NCI-H2196 treated with DMSO at 0.1 percent for 48 hours (cell line): ENCODE data around the gene KIAA0319L.

Experiments used
- DNase-seq: peaks from one replicate; lab custom pipeline; 2025; ENCODE audit not compliant: unreplicated experiment; lab: John Stamatoyannopoulos, UW

KIAA0319L gene

DNA sequence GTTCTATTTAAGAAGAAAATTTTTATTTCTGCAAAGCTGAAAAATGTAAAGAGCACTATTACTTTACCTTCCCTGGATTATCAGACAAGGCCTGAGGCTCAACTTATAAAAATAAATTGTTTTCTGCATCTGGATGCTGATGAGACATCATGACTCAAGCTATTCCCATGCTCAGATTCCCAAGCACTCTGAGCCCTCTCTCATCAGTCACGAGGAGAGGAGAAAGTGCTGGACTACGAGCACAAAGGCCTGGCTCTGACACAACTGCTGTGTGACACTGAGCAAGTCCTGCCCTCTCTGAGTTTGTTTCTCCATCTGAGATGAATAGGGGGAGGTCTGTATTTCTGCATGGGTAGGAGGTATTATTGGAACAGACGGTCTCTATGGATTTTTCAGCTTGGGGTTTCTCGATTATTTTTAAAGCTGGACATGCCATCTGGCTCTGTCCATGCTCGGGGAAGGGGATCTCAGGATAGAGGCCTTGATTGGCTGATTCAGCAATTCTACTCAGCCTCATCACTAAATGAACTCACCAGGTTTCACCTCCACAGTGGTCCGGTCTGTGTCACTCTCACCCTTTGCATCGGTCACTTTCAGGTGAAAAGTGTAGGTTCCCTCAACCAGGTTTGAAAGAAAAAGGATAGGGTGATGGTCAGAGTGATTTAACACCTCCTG, 107.7 kb downstream of the KIAA0319L start:
- no peak for DNase-seq

DNA sequence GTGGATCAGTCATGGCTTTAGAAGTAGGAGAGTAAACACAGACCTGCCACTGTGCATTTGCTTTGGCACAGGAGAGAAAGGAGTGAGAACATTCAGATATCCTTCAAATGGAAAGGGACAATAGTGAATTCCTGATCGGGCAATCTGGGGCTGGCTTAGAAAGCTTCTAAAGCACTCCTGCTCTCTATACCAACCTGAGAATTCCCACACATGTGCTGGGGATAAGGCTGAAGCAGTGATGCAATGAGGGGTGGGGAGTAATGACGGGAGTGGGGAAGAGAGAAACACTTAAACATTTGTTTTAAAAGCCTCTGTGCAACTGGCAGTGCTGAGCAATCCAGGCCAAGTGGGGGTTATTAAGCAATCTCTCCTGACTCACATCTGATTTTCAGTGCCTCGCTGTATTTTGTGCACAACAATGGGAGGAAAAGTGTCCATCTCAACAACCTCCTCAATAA, 108.8 kb downstream of the KIAA0319L start:
- DNase-seq: no peak

DNA sequence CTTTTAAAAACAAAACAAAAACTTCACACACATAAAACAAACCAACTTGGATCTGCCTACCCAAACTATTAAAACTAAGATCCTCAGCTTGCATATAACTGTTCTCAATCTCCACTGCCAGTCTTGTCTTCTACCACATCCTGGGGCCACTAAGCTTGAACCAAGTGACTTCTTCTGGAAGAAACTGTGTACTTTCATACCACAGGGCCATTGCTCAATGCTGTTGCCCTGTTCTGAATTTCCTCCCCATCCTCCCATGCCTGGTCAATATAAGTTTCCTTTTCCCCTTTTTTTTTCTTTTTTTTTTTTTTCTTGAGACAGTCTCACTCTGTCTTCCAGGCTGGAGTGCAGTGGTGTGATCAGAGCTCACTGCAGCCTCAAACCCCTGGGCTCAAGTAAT, 109.9 kb downstream of the KIAA0319L start:
- no peak for DNase-seq

DNA sequence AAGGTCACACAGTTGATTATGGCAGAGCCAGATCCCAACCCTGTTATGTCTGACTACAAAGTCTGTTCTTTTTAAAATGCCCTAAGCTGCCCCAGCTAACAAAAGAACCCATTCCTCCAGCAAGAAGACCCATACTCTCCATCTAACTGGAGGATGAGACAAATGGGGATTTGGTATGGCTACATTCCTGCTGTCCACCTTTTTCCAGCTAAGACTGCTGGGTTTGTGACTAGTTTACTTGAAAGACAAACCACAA, 112.8 kb downstream of the KIAA0319L start:
- no peak for DNase-seq

DNA sequence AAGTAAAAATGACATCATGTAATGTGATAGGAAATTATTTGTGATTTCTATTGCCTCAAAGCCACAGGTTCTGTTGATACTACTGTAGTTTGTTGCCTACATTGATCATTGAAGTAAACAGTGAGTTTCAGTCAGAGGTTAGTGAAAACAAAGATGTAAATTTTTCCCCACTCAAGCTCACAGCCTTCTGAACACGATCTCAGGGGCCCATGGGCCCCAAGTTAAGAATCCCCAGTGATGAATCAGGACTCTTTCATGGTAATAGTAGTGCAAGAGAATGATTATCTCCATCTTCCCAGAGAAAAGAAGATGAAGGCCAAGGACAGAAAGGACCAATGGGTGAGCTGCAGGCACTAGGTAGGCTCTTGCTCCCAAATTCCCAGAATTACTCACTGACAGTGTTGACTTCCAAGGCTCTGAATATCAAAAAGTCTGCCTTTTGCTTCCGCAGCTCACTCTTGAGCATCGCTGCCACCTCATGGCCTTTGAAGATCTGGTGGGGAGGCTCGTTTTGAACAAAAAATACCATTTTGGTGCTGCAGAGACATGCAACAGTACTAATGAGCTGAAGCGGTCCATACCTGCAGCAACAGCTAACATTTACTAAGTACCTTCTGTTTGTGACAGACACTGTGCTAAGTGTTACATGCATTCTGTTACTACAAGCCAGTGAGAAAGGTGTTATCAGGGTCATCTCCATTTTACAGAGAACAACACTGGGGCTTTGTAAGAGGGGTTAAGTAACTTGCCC, 113.3 kb downstream of the KIAA0319L start:
- no peak for DNase-seq

DNA sequence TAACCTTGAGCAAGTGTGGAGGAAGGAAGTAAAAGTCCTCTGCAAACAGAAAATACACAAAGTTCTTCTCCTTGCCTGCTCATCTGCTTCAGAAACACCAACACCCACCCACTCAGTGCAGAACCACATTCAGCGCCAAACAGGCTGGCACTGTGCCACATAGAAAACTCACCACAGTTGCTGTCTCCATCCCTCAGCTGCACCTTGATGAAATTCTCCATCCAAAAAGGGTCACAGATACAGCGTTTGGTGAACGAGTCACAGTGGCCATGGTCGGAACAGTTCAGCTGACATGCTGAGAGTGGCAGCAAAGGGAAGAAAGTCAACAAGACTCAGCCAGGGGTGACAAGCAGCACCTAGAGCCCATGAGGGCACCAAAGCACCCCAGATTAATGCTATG, 114.5 kb downstream of the KIAA0319L start:
- DNase-seq: no peak

DNA sequence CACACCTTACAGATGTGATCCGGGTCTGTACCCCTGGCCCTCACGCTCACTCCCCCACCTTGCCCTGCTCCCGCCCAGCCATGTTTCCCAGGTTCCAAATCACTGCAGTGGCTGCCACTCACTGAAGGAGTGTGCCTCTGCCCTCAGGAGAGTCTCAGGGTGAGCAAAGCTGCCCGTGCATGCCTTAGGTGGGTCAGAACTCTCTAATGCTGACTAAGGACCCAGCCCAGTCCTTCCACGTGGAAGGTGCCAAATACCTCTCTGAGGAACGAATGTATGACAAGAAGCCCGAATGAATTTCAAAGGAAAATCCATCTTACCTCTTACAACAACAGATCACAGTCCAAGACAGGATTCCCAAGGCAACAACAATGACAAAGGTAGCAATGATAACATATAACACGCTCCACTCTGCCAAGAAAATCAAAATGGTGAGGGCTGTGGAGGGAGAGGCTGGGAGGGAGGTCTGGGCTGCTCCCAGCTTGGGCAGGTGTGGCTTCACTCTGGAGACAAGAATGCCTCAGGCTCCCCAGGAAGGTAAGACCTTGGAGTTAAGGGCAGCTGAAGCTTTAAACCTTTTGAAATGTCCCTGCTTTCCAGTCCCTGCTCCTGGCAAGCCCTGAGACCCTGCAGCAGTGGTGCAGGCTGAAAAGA, 115.2 kb downstream of the KIAA0319L start:
- no peak for DNase-seq

DNA sequence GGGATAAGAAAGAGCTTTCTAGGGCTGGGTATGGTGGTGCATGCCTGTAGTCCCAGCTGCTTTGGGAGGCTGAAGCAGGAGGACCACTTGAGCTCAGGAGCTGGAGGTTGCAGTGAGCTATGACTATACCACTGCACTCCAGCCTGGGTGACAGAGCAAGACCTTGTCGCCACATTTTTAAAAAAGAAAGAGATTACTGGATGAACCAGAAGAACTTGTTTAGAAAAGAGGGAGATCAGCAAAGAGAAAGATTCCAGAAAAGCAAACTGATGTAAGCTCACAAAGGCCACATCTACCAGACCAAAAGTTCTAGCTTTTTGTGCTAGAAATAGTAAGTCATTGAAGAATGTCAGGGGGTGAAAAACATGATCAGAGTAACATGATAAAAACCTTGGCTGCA, 117.6 kb downstream of the KIAA0319L start:
- no peak for DNase-seq

DNA sequence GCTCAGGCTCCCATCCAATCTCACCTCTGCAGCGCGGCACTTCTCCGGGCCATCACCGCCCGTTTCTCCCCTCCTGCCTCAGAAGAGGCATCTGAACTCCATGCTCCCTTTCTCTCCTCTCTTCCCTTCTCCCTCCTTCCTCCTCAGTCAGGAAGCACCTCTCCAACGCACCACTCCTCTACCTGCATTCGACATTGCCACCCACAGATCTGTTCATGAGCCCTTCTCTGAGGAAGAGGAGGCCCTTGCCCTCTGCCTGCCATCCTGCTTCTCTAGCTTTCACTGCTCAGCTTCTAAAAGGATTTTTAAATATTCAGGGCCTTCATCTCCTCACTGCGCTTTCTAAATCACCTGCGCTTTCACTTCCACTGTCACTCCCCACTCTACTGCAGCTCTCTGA, 120.0 kb downstream of the KIAA0319L start:
- DNase-seq: no peak

DNA sequence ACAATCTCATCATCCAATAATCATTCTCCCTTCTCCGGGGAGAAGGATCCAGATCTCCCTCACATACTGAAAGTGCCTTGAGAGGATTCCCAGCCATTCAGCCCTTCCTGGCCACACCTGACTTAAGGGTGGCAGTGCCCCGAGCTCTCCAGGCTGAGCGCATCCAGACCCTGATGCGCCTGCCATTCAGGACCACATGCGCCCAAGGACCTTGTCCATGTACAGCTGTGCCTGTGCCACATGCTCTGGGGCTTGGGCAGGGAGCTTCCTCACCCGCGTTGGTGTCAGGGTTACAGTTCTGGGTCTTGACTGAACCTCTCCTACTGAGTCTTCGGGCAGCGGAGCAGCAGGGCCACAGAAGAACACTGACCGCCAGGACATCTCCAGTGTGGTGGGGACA, 121.1 kb downstream of the KIAA0319L start:
- no peak for DNase-seq

DNA sequence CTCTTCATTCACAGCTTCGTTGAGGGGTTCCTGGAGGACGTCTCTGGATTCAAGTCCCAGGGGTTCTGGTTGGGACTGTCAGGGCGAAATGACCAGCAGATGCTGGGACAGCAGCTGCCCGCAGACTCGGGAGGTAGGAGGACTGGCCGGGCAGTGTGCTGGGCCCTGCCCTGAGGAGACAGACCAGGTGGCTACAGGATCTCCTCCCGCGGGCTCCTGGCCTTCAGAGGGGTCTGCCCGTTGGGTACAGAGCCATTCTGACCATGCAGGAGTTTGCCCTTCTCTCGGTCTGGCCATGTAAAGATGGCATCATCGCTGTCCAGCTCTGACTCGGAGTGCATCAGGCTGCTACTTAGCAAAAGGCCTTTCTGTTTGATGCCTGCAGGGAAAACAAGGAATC, 122.5 kb downstream of the KIAA0319L start:
- DNase-seq: no peak

DNA sequence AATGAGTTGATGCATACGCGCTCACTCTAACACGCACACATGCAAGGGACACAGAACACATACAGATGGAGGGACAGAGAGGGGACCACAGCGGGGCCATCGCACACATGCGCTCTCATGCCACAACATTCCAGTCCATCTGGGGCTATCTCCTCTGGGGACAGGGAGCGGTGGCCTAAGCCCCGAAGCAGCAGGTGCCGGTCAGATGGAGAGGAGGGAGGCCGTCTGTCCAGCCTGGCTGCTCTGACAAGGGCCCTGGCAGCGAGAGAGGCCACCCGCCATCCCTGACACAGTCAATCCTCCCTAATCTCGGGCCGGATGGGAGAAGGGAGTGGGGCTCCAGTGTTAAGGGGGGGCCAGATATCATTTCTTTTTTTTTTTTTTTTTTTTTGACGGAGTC, 123.5 kb downstream of the KIAA0319L start:
- DNase-seq: no peak

DNA sequence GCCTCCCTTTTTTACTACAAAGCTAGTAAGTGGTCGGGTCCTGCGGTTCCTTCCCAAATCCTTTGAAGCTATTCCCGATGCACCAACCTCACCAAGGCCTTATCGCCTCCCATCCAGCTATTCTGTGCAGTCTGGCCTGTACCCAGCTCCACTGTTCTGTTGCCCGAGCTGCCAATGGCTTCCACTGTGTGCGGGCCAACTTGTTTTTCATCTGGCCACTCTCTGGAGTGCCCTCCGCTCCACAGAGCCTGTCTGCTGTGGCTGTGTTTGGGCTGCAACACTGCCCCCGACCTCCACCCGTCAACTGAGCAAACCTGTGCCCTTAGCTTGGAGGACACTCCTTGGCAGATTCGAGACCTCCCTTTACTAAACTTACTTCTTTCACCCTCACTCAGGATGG, 125.0 kb downstream of the KIAA0319L start:
- DNase-seq: no peak

DNA sequence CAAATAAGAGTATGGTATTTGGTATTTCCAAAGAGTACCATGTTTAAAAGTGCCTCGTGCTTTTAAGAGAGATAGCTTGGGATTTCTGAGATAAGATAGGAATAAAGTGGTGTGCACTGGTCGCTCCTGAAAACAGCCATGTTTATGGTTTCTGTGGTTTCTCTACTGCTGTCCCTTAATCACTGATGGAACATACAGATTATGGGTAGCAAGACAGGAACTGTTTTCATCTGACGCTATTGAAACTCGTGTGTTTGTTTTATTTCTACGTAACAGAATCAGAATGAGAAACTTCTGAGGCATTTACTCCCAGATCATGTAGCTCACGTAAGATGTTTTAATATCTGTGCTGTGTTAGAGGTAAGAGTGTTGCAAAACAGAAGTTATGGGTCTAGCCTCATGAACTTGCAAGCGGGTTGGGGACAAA, 126.0 kb downstream of the KIAA0319L start:
- no peak for DNase-seq

DNA sequence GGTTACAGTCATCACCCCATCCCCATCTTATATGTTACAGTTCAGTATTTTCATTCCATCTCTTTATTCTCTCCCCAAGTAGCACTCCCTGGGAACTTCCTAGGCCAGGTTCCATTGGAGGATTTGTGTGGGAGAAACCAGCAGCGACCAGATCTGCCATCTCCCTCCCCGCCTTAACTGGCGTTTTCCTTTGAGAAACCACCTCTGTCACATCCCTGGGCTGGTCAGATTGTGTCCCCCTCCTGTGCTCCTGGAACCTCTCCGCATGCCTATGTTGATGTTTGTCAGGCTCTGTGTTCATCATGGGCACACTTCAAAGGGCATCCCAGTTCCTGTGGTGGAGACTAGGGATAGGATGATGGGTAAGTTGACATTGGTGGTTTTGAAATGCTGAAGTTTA, 126.4 kb downstream of the KIAA0319L start:
- no peak for DNase-seq

DNA sequence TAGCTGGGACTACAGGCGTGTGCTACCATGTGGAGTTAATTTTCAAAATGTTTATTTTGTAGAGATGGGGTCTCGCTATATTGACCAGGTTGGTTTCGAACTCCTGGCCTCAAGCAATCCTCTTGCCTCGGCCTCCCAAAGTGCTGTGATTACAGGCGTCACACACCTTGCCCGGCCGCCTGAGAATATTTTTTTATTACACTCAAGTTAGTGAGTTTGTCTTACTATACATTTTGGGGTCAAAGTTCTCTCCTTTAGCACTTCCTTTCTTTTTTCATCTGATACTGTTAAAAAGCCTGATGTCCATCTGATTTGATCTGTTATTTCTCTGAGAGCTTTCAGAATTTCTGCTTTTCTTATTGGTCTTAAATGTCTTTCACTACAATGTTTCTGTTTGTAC, 128.8 kb downstream of the KIAA0319L start:
- DNase-seq: no peak

DNA sequence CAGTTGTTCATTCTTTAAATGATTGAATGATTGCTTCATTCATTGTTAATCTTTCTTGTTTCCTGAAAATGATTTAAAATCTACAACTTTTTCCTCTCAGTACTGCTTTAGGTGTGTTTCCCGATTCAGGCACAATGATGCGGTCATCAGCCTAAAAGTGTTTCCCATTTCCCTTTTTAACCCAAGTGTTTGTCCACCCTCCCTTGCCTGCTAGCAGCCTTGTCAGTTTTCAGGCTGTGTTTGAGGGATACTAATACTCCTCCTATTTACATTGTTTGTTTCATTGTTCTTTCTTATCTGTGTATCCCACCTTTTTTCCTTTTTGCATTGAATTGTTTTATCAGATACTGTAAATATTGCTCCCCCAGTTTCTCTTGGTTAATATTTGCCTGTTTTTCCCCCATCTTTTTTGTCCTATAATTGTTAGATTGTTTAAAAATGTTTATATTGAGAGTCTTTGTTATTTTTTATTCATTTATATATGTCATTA, 131.1 kb downstream of the KIAA0319L start:
- no peak for DNase-seq

DNA sequence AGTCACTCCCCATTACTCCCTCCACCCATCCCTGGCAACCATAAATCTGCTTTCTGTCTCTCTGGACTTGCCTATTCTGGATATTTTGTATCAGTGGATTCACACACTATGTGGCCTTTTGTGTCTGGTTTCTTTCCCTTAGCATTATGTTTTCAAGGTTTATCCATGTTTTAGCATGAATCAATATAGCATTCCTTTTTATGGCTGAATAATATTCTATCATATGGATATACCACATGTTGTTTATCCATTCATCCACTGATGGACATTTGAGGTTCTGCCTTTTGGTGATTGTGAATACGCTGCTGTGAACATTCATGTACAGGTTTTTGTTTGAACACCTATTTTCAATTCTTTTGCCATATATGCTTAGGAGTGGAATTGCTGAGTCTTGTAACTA, 148.3 kb downstream of the KIAA0319L start:
- no peak for DNase-seq

DNA sequence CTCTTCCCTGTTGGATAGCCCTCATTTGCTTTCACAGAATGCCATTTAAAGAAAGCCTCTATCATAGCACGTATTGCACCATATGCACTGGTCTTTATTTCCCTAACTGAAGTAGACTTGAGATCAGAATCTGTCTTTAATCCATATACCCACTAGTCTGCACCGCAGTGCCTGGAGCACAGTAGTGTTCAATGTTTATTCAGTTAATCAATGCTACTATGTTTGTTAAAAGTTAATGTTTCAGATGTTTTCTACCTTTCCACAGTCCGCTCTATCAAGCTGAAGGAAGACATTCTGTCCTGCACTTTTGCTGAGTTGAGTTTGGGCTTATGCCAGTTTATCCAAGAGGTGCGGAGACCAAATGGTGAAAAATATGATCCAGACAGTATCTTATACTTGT, 149.5 kb downstream of the KIAA0319L start:
- no peak for DNase-seq

DNA sequence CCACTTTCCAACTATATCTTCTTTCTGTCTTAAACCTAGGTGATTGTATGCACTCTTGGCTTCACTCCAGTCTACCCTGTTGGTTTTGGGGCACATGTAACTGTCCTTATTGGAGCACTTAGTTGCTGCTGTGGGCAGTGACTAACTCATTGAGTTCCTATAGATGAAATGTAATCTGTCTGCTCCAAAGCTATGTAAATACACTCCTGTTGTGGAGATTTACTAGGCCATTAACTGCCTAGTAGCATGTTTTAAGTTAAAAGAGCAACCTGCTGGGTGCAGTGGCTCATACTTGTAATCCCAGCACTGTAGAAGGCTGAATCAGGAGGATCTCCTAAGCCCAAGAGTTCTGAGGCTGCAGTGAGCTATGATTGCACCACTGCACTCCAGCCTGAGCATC, 151.1 kb downstream of the KIAA0319L start:
- DNase-seq: no peak

DNA sequence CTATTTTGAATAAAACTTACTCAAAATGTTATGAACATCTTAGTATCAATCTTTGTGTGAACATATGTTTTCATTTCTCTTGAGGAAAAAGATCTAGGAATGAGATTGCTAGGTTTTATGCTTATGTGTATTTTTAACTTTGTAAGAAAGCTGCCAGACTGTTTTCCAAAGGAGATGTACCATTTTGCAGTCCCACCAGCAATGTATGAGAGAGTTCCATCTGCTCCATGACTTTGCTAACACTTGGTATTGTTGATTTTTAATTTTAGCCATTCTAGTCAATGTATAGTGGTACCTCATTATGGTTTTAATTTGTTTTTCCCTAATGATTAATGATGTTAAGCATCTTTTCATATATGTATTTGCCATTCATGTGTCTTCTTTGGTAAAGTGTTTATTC, 156.2 kb downstream of the KIAA0319L start:
- no peak for DNase-seq

DNA sequence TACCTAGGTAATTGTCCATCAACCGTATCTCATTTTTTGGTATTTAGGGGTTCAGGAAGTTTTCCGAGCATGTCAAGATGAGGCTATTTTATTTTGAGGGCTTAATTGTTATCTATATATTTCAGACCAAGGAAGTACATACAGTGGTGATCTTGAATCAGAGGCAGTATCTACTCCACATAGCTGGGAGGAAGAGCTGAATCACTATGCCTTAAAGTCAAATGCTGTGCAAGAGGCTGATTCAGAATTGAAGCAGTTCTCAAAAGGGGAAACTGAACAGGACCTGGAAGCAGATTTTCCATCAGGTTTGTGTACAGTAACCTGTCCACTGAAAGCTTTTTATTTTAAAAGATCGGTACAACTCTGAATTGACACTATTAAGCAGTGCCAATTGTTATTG, 158.5 kb downstream of the KIAA0319L start:
- DNase-seq: no peak
